H1 (cell line): Measurements from ENCODE around the gene P3H1. TPM values are rescaled to one million over a fixed set of nuclear protein-coding genes. Genes with fewer than 3 reads are reported as not detected.
"Not testable (repeated sequence)": the region's sequence is repeated elsewhere in the genome, so short reads cannot be mapped to it uniquely, and the experiment has no call there.

Experiments
- CTCF ChIA-PET: fragments of 300-600 bp; sonication (Branson Sonifier 250); formaldehyde crosslinking; loops from one replicate; lab custom pipeline; 2021; ENCODE audit not compliant: partially characterized antibody; lab: Charles Lee
- POLR2A ChIA-PET: fragments of 300-600 bp; sonication (Branson Sonifier 250); formaldehyde crosslinking; loops from one replicate; lab custom pipeline; 2021; ENCODE audit warnings: inconsistent platforms; ENCODE audit not compliant: partially characterized antibody; lab: Charles Lee
- DNase-seq, 2 experiments: peaks; one replicate each; pipeline versions ENCODE4 v3.0.0 to v3.0.0-alpha.2; 2010 to 2022; ENCODE audit warnings: low spot score in 2 of 2, low read depth in 1 of 2, mixed read lengths in 1 of 2
- FAIRE-seq: peaks from 2 replicates; lab custom pipeline; 2011; peaks lifted over from hg19 to GRCh38; lab: Jason Lieb, UNC
- H2AFZ ChIP-seq: 2 replicates; pipeline ENCODE4 v1.8.1; 2012; ENCODE audit warnings: low read length, inconsistent platforms
- H2AK5ac ChIP-seq: 2 replicates; pipeline ENCODE4 v1.6.1; 2013; ENCODE audit warnings: low read depth, low read length
- H2BK120ac ChIP-seq: replicated peaks from 2 replicates; pipeline ENCODE3; 2013; ENCODE audit warnings: low read depth, low read length, inconsistent platforms
- H2BK12ac ChIP-seq: 2 replicates; pipeline ENCODE4 v1.6.1; 2013; ENCODE audit warnings: low read depth, low read length
- H2BK15ac ChIP-seq: 2 replicates; pipeline ENCODE4 v1.6.1; 2013; ENCODE audit warnings: low read length
- H2BK20ac ChIP-seq: 2 replicates; pipeline ENCODE4 v1.6.1; 2013; ENCODE audit warnings: low read length
- H2BK5ac ChIP-seq: 2 replicates; pipeline ENCODE4 v1.6.1; 2013; ENCODE audit warnings: low read depth, low read length
- H3K14ac ChIP-seq: 2 replicates; pipeline ENCODE4 v1.6.1; 2013; ENCODE audit warnings: inconsistent platforms; ENCODE audit not compliant: insufficient read length
- H3K18ac ChIP-seq: 2 replicates; pipeline ENCODE4 v1.6.1; 2013; ENCODE audit warnings: low read length; ENCODE audit errors: extremely low read depth
- H3K23ac ChIP-seq: 2 replicates; pipeline ENCODE4 v1.6.1; 2013; ENCODE audit warnings: inconsistent platforms; ENCODE audit not compliant: insufficient read length
- H3K23me2 ChIP-seq: 2 replicates; pipeline ENCODE4 v1.6.1; 2013; ENCODE audit warnings: low read depth, low read length
- H3K27ac ChIP-seq: 2 replicates; pipeline ENCODE4 v1.6.1; 2011; ENCODE audit warnings: low read depth, low read length, inconsistent platforms
- H3K27me3 ChIP-seq, 4 experiments: replicated peaks in 1 of 4; 1 replicate in 1 of 4; 2 replicates in 3 of 4; pipeline versions ENCODE4 v1.6.1 to v1.8.1; 2011 to 2013; ENCODE audit warnings: low read length in 3 of 4, mild to moderate bottlenecking in 3 of 4, inconsistent platforms in 2 of 4, mixed read lengths in 2 of 4, moderate library complexity in 1 of 4; ENCODE audit not compliant: control insufficient read depth in 3 of 4, insufficient read depth in 3 of 4; ENCODE audit errors: extremely low read depth in 1 of 4
- H3K36me3 ChIP-seq, 4 experiments: 2 replicates each; pipeline versions ENCODE4 v1.6.1 to v1.8.1; 2011 to 2013; ENCODE audit warnings: mild to moderate bottlenecking in 4 of 4, low read length in 3 of 4, moderate library complexity in 2 of 4, control low read depth in 1 of 4, inconsistent platforms in 1 of 4; ENCODE audit not compliant: insufficient read depth in 4 of 4, control insufficient read depth in 2 of 4
- H3K4ac ChIP-seq: replicated peaks from 2 replicates; pipeline ENCODE3; 2013; ENCODE audit warnings: low read length, low read depth, mixed read lengths, inconsistent platforms; ENCODE audit not compliant: insufficient read length
- H3K4me1 ChIP-seq, 4 experiments: replicated peaks in 1 of 4; 1 replicate in 1 of 4; 2 replicates in 3 of 4; pipeline versions ENCODE4 v1.6.1 to v1.8.1; 2011 to 2013; ENCODE audit warnings: low read length in 3 of 4, inconsistent platforms in 2 of 4, mixed read lengths in 1 of 4; ENCODE audit not compliant: insufficient read depth in 4 of 4, control insufficient read depth in 3 of 4
- H3K4me2 ChIP-seq, 2 experiments: 2 replicates each; pipeline versions ENCODE4 v1.6.1 to v1.8.1; 2011 to 2013; ENCODE audit warnings: low read depth in 2 of 2, low read length in 2 of 2, control low read depth in 1 of 2, inconsistent platforms in 1 of 2, mild to moderate bottlenecking in 1 of 2; ENCODE audit not compliant: insufficient read depth in 1 of 2
- H3K4me3 ChIP-seq, 4 experiments: fragments of 200-600, 300-600 bp in 1 of 4; sonication (generic), shearing (Covaris generic), sonication (Bioruptor Twin) in 1 of 4; 2 replicates each; pipeline versions ENCODE4 v1.5.1 to v1.8.1; 2011 to 2016; ENCODE audit warnings: low read length in 4 of 4, low read depth in 3 of 4, control low read depth in 2 of 4, inconsistent platforms in 2 of 4, mild to moderate bottlenecking in 2 of 4, mixed read lengths in 1 of 4, moderate library complexity in 1 of 4; ENCODE audit not compliant: insufficient read depth in 2 of 4; ENCODE audit errors: extremely low read depth in 1 of 4
- H3K56ac ChIP-seq: replicated peaks from 2 replicates; pipeline ENCODE3; 2013; ENCODE audit warnings: low read depth, mild to moderate bottlenecking, mixed read lengths, low read length, inconsistent platforms; ENCODE audit not compliant: insufficient read length
- H3K79me1 ChIP-seq: 2 replicates; pipeline ENCODE4 v1.6.1; 2013; ENCODE audit warnings: low read depth, low read length, control low read depth
- H3K79me2 ChIP-seq, 2 experiments: 2 replicates each; pipeline versions ENCODE4 v1.6.1 to v1.8.1; 2012 to 2013; ENCODE audit warnings: low read length in 2 of 2, mild to moderate bottlenecking in 2 of 2, inconsistent platforms in 1 of 2; ENCODE audit not compliant: insufficient read depth in 2 of 2, control insufficient read depth in 1 of 2
- H3K9ac ChIP-seq, 4 experiments: replicated peaks in 1 of 4; 1 replicate in 1 of 4; 2 replicates in 3 of 4; pipeline versions ENCODE4 v1.6.1 to v1.8.1; 2011 to 2013; ENCODE audit warnings: low read depth in 3 of 4, low read length in 3 of 4, control low read depth in 2 of 4, mild to moderate bottlenecking in 2 of 4, moderate library complexity in 2 of 4, inconsistent platforms in 1 of 4; ENCODE audit errors: extremely low read depth in 1 of 4
- H3K9me3 ChIP-seq, 2 experiments: 2 replicates each; pipeline versions ENCODE4 v1.6.1 to v1.8.1; 2012 to 2013; ENCODE audit warnings: mild to moderate bottlenecking in 2 of 2, moderate library complexity in 2 of 2, control low read depth in 1 of 2, inconsistent platforms in 1 of 2, low read depth in 1 of 2, low read length in 1 of 2, mixed read lengths in 1 of 2; ENCODE audit not compliant: insufficient read depth in 2 of 2
- H4K20me1 ChIP-seq, 2 experiments: replicated peaks in 1 of 2; 2 replicates each; pipeline versions ENCODE3 to v1.8.1; 2011 to 2013; ENCODE audit warnings: inconsistent platforms in 2 of 2, low read length in 2 of 2, mild to moderate bottlenecking in 1 of 2; ENCODE audit not compliant: insufficient read depth in 2 of 2, control insufficient read depth in 1 of 2
- H4K5ac ChIP-seq: 2 replicates; pipeline ENCODE4 v1.6.1; 2013; ENCODE audit warnings: low read length, low read depth, mixed read lengths, inconsistent platforms; ENCODE audit not compliant: insufficient read length
- H4K8ac ChIP-seq: 2 replicates; pipeline ENCODE4 v1.8.0; 2013; ENCODE audit warnings: mild to moderate bottlenecking, moderate library complexity, low read length, inconsistent platforms; ENCODE audit not compliant: insufficient read depth; ENCODE audit errors: extremely low read depth
- H4K91ac ChIP-seq: replicated peaks from 2 replicates; pipeline ENCODE3; 2013; ENCODE audit warnings: low read length, mixed read lengths, inconsistent platforms; ENCODE audit not compliant: insufficient read length
- WGBS, 2 experiments: shearing (Covaris generic) in 1 of 2; methylation state at CpG; one replicate each; pipeline versions ENCODE4 v1.1.6 to v1.1.7; 2013 to 2015; ENCODE audit warnings: low lambda C conversion rate in 2 of 2, mixed read lengths in 2 of 2, inconsistent platforms in 1 of 2, low coverage in 1 of 2, missing lambda C conversion rate in 1 of 2; ENCODE audit not compliant: insufficient replicate concordance in 2 of 2, insufficient coverage in 1 of 2, insufficient read length in 1 of 2; ENCODE audit errors: extremely low coverage in 1 of 2, missing lambda C conversion rate in 1 of 2; 5-methylcytosine and 5-hydroxymethylcytosine counted together
- polyA plus RNA-seq, 7 experiments: library from polyadenylated mRNA; depleted of rRNA in 3 of 7; stranded (reverse) in 5 of 7; unstranded in 2 of 7; fragments of >200 nt in 5 of 7; fragments of 200-250 nt in 2 of 7; gene quantifications; 1 replicate in 5 of 7; 2 replicates in 1 of 7; 4 replicates in 1 of 7; pipeline versions ENCODE4 v1.2.1 to v1.2.3, GENCODE V29; 2011 to 2013; ENCODE audit warnings: missing spikeins in 2 of 7, mixed read lengths in 2 of 7
- total RNA-seq: library from RNA; stranded (reverse); fragmentation: NEBNext Ultra II Directional; extraction: Animal tissue kit (Norgen Biotek cat#: 25700); gene quantifications from 2 replicates; pipeline ENCODE4 v1.2.1, GENCODE V29; 2021

P3H1 gene
- total and polyA plus RNA-seq, 2 of the 8 experiments (the other 6 are each of a cell fraction or from before 2014, with no cell fraction given), result 58.4 to 87.5 TPM

GRCh38 chr1:42814815-42815214 is 48.0 kb upstream of the P3H1 start:
- H2BK15ac ChIP-seq, H3K79me1 ChIP-seq, H3K23ac ChIP-seq, H3K23me2 ChIP-seq, H3K14ac ChIP-seq, H3K9me3 ChIP-seq, H3K36me3 ChIP-seq, H2AFZ ChIP-seq, H3K18ac ChIP-seq, CTCF ChIA-PET, H2BK12ac ChIP-seq, H3K4me2 ChIP-seq, DNase-seq, H2AK5ac ChIP-seq, H3K4me1 ChIP-seq, H3K27ac ChIP-seq, H3K79me2 ChIP-seq, H3K56ac ChIP-seq, H3K4ac ChIP-seq, H4K8ac ChIP-seq, H2BK120ac ChIP-seq, H3K9ac ChIP-seq, H2BK20ac ChIP-seq, H4K20me1 ChIP-seq, H4K91ac ChIP-seq, H3K4me3 ChIP-seq, H4K5ac ChIP-seq, H2BK5ac ChIP-seq, H3K27me3 ChIP-seq, FAIRE-seq: not testable (repeated sequence)
- POLR2A ChIA-PET, result interaction anchor here (2.0 kb wide), 1 partner anchor 15 kb away, joined by 8 read pairs; no protein-coding TSS in a partner anchor
- 90% methylated on average over 1 of the region's 3 CpGs; no CpG with 5 or more reads in 1 of the 2 experiments for WGBS, 2 experiments
